HG03354 (cell line): ENCODE measurements around the gene ZMIZ1.

Source experiments
- ATAC-seq: cut with Tn5 transposase; IDR thresholded peaks from one replicate; pipeline ENCODE4 v1.9.1; 2021; ENCODE audit warnings: mild to moderate bottlenecking; ENCODE audit not compliant: unreplicated experiment, poor library complexity, severe bottlenecking

Gene ZMIZ1

DNA sequence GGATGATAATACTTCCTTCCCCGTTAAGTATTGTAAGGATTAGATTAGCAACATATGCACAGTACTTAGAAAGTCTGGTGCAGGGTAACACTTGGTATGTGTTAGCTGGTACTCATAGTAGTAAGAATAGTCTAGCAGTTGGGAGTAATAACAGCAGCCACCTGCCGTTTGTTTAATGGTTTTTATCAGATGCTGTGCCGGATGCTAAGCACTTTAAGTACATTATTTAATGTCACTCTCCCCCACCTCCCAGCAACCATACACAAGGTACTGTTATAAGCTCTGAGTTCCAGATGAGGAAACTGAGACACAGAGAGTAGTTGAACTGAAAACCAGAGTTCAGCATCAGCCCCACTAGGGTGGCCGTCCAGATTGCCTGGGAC, 60.1 kb downstream of the ZMIZ1 start:
- no peak for ATAC-seq

- ATAC-seq, result no peak
Measured at GRCh38 chr10:79129361-79129997, 60.7 kb downstream of the ZMIZ1 start.

DNA sequence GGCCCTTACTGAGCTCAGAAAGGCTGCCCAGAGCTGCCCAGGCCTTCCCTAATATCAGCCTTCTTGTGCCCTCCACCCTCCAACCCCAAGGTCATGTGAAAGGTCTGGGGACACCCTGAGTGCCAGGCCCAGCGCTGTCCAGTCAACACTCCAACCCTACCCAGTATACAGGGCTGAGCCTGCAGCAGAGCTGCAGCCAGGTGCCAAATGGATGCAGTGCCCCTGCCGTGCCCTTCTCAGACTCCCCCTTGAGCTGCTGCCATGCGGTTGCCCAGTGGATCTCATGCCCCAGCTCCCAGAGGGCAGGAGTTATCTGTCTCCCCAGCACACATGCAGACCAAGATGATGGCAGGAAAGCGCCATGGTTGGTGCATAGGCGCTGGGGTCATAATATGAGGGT, 61.5 kb downstream of the ZMIZ1 start:
- ATAC-seq, result no peak

DNA sequence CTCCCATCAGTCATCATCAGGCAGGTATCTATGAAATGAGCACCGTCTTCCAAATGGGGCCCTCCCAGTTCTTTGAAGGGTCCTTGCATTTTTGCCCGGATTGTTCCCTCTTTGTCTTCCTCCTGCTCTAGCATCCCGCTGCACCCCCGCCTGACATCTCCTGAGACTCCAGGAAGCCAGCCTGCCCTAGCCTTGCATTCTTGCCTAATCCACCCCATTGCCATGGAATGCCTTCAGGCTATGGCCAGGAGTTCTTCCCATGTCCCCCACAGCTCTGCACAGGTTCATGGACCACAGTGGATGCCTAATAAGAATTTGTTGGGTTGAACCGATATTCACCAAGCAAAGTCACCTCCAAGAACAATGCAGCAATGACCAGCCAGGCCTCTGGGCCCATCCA, 62.1 kb downstream of the ZMIZ1 start:
- no peak for ATAC-seq

DNA sequence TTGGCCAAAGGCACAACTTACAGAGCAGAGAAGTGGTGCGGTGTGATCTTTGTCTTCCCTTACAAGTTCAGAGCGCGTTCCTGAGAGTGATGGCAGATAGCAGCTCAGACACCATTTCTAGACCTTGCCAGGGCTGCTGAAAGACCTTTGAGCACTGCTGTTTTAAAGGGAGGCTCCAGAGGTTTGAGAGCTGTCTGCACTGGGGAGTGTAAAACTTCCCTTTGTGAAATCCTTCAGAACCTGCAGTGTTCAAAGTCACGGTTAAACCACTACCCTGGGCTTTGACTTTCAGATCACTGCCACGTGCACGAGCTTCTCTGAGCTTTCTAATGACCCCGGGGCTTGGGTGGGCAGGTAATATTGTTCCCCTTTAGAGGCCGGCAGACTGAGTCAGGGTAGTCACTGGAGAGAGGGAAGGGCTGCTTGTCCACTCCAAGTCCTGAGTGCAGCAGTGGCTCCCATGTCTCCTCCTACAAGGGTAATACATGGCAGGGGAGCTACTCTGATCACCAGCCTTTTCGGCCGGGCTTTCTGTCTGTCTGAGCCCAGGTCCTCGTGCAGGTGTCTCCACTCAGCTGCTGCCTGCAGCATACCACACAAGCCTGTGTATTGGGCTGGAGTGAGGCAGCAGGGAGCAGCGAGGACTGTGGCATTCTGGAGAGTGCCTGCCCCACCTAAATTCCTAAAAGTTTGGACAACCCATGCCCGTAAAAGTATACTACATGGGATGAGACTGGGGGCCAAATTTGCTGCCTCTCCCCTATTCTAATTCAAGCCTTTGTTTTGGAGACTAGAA, 63.3 kb downstream of the ZMIZ1 start:
- no peak for ATAC-seq

DNA sequence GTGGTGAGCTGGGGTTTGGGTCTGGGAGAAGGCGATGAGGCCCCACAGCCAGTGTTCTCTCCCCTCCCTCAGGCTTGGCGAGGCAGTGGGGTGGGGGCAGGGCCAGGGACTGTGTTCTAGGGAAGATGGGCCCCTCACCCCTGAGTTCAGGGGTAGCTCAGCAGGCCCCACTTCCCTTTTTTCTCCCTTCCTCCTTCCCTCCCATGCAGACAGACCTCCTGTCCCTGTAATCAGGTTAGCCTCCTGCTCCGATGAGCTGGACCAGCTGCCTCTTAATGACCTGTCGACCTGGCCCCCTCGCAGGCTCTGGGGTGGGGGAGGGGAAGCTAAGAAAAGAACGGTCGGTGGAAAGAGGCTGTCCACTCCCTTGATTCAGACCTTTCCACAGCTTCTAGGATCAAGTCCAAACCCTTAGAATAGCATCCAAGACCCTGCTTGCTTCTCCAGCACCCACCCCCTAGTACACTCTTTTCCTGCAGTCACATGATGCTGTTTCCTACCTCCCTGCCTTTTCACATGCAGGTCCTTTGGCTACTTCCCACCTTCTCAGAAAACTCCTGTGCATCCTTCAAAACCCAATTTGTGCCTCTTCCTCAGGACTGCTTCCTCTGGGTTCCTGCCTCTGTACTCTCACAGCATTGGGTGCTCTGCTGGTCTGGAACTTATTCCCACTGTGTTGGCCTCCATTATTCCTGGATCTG, 64.1 kb downstream of the ZMIZ1 start:
- ATAC-seq, result no peak

- ATAC-seq, result no peak
Measured at GRCh38 chr10:79133416-79133815, 64.7 kb downstream of the ZMIZ1 start.

DNA sequence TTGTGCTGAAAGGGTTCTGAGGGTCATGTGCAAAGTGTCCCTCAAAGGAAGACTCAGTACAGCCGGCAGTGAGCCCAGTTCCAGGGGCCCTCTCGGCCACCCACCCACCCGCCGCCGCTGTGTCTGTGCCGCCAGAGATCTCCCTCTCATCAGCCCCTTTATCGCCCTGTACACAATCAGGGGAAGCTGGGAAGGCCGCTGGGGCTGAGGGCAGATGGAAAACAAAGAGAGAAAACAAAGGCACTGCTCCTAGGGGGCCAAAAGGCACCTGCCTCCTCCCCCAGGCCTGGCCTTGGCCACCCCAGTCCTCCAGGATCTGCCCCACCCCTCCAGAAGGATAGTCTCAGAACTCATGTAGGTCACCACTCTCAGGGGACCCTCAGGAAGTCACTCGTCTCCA, 67.0 kb downstream of the ZMIZ1 start:
- no peak for ATAC-seq

DNA sequence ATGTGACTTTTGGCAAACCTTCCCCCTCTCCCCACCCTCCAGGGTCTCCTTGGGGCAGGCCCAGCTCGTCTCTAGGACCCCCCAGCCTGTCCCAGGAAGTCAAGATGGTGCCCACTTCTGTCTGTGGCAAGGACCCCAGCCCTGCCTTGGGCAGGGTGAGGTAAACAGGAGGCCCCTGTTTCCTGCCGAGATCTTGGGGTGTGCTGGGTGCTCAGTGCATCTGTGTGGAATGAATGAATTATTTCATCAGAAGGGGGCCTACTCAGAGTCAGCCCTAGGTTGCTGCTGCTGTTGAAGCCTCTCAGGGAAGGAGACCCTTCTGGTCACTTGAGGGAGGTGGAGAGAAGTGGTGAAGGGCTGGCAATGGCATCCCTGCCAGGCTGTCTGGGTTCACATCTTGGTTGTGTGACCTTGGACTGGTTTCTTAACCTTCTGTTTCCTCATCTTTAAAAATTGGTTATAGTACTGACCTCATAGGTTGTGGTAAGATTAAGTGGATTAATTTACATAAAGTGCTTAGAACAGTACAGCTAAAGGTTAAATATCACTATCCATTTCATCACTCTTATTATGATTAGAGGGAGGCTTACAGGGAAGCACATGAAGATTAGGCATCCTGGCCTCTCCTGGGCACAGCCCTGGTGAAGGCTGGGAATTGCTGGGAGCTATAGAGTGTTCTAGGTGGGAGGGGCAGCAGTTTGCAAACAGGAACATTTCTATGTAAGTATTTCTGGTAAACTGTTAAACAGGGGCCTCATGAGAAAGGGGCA, 67.7 kb downstream of the ZMIZ1 start:
- peak; percentile 34 for ATAC-seq

DNA sequence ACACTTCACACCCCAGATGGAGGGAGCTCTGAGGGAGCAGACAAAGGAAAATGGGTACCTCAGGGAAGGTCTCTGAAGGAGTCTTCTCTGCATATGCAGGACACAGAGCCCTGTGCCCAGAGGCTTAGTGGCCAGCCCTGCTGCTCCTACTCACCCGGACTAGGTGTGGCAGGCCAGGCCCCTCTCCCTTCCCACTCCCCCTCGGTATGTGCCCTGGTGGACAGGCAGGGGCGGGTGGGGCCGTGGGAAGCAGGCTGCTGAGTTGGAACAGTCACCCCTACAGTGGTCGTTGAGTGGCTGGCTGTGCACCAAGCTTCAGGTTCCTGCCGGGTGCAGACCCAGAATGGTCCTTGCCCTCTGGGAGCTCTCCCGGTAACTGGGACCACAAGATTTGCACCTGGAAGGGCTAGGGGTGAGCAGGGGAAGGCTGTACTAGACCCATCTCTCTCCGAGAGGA, 68.6 kb downstream of the ZMIZ1 start:
- peak; percentile 28 for ATAC-seq

GRCh38 chr10:79137826-79138225, 69.1 kb downstream of the ZMIZ1 start:
- peak; percentile 79 for ATAC-seq

DNA sequence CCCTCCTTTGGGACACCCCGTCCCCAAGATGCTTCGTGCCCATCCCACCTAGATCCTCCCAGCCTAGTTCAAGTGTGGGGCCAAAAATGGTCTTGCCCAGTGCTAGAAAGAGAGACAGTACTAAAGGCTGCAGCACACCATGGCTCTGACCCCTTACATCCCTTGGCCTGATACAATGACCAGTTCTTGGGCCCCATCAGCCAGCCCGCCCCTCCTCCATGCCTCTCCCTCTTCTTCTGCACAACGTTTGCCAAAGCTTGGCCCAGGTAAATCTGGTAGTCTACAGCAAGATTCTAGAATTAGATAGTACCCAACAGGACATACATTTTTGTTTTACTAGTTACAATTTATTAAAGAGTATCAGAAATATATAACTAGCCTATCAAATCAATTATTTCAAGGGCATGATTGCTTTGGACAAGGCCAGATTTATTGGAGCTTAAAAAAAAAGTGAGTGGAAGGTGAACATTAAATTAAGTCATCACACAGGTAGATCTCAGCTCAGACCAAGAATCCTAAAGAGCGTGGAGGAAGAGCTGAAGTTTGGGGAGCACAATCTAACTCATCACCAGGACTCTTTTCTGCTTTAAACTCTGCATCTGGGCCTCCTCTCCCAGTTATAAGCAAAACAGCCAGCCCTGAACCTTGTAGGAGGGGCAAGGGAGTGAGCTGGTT, 69.8 kb downstream of the ZMIZ1 start:
- ATAC-seq, result no peak

DNA sequence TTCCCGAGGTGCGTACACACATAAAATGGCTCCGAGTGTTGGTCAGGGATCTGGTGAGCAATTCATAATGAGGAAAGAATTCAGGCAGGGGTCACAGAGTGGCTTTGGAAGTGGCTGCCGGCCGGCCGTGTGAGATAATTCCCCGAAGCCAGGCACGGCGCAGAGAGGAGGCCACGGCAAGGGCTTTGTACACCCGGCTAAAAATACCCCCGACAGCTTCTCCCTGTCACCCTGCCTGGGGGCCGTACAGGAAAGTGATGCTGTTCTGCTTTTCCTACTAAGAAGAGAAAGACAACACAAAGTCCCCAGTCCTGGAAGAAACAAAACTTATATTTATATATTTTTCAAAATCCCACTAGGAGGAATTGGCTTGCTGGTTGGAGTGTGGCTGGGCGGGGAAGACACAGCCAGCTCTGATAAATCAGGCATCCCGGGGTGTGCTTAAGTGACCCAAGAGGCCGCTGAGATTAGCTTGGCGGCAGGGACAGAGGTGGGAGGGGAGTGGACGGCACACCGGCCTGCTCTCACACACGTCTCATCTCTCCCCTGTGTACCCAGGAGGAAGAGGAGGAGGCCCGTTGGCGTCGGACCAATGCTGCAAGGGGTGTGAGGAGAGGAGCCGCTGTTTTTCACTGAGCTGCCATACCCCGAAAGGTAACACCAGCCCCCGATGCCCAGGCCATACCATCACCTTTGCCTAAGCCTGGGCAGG, 70.5 kb downstream of the ZMIZ1 start:
- ATAC-seq, result no peak

DNA sequence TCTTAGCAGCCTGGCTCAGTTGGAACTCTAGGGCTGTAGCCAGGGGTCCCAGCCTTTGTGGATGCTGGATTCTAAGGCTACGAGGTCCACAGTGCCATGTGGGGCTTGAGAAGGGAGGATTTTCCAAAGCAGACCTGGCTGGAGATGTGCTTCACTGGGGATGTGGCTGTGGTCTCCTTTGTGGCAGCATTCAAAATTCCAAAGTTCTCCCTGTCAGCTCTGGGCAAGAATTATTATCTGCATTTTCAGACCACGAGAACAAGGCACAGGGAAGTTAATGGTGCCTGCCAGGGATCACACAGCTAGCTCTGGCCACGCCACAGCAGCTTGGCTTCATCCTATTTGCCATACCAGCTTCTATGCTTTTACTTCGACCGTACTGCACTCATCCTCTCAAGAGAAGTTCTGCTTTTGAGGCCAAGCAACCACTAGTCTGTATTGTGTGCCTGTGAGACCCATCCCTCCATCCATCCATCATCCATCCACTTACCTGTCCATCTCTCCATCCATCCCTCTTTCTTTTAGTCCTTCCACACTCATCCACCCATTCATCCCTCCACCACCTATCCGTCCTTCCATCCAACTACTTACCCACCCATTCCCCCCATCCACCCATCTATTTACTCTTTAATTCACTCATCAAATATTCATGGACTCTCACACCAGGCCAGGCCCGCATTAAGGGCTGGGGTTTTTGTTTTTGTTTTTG, 71.5 kb downstream of the ZMIZ1 start:
- ATAC-seq, result no peak

GRCh38 chr10:79140855-79141254, 72.1 kb downstream of the ZMIZ1 start:
- ATAC-seq, result no peak

DNA sequence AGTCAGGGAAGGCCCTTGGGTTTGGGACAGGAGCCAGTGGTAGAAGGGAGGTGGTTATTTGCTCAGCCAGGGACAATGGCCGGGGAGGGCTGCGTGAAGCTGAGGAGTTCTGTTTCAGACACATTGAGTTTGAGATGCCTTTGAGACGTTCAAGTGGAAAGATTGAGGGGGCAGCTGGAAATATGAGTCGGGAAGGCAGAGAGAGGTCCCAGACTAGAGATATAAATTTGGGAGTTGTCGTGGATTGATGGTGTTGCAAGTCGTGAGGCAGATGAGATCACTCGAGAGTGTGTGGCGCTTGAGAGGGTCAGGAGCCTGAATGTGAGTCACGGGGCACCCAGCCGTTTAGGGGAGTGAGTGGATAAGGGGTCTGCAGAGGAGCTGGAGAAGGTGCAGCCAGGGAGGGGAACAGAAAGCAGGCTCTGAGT, 73.3 kb downstream of the ZMIZ1 start:
- ATAC-seq, result no peak

DNA sequence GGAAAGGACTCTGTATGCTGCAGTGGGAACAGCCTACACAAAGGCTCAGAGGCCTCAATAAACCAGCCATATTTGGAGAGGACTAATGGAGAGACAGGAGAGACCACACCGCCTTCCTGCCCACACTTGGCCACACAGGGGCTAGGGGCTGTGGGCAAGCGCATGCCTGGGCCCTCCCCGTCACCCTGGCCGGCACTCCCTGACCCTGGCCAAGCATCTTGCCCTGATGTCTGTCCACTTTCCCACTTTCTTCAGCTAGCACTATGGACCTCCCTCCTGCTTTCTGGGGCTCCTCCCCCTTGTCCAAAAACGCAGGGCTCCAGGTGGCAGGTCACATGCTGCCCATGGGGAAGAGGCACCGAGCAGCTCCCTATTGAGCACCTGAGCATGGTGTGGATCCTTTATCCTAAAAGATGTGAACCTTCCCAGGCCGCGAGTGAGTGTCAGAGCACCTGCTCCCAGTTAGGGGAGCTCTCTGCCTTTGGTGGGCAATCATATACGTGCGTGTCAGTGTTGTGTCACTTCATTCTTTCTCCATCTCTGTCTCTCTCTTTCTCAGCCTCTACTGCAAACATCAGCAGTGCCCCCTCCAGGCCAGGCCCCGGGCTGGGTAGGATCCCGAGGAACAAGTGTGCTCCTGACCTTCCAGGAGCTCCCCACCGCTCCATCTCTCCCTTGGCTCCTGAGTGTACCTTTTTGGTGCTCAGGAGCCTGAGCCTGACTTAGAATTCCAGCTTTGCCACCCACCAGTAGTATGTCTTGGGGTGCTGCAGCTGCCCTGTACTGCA, 74.0 kb downstream of the ZMIZ1 start:
- no peak for ATAC-seq

- no peak for ATAC-seq
Measured at GRCh38 chr10:79143879-79144278, 75.1 kb downstream of the ZMIZ1 start.
